CD4-positive, alpha-beta T cell treated with Interleukin-15 for 4 hours (primary cell): Measurements from ENCODE around the gene MRPL36.
A peak's percentile ranks its signal among the peaks of the same experiment; 100 is the strongest.
"Not testable (repeated sequence)": the region's sequence is repeated elsewhere in the genome, so short reads cannot be mapped to it uniquely, and the experiment has no call there.

ENCODE experiments used
- DNase-seq: peaks from one replicate; pipeline ENCODE4 v3.0.0-alpha.2; 2020; ENCODE audit warnings: low spot score

MRPL36 gene

DNA sequence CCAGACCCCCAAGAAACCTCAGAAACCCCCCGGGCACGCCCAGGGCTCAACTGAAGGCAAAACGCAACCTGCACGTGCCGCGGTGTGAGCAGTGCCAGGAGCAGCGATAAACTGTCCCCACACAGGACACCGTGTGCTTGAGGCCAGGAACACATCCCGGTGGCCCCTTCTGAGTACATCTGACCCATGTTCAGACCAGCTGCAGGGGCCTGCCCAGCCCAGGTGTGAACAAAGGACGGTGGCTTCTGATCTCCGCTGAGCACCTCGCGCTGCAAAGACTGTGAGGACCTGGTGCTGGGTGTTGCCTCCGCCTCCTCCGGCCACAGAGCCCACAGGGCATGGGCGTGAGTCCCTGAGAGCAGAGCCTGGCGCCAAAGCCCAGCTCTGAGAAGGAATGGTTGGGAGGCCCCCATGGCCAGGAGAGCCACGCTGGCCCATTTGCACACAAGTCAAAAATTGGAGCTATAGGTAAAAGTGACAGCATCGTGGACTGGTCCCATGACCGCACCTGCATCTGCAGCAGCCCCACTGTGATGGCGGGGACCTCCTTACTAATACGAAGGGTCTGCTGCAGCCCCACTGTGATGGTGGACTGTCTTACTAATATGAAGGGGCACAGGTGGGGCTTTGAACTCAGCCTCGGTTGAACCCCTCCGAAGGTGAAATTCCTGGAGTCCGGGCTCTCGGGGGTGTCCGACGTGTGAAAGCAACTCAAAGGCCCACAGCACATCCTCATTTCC lies 33.0 kb upstream of the MRPL36 start:
- DNase-seq, result no peak

DNA sequence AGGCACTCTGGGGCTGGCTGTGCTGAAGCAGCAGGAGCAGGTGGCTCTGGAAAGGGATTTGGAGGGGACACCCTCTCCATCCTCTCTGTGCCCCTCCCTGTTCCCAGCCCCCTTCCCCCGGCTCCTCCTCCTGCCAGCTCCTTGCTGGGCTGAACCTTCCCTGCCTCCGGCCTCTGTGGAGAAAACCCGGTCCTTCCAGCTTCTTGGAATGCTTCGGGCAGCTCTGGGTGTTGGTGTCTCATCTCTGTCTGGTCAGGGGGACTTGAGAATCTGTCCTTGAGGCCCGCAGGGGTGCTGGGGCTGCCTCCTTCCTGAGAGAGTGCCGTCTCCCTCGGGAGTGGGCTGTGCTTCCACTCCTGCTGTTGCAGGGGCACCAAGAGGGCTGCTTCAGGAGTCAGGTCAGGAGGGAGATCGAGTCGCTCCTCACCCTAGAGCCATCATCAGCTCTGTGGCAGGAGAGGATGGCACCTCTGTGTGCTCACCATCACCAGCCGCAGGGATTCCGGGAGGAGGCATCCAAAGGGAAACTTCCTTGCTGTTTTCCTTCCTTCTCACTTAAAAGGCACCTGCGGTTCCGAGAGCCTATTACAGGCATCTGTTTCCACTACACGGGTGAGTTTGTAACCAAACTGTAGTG lies 32.2 kb upstream of the MRPL36 start:
- no peak for DNase-seq

DNA sequence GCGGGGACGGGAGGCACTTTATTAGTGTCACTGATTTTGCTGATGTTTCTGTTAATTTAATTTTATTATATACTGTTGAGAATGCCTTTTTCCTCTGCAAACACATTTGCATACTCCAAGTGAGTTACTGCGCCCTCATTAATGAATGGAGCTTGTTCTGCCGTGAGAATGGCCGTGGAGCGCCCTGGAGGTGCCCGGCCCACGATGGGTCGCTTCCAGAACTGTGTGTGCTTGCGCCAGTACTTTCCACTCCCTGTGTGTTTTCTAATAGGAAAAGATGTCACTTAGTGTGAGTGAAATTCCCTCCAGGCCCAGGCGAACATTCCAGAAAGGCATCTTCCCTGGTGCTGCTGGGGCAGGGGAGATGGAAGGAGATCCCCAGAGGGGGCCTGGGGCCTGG lies 31.6 kb upstream of the MRPL36 start:
- DNase-seq, result no peak

DNA sequence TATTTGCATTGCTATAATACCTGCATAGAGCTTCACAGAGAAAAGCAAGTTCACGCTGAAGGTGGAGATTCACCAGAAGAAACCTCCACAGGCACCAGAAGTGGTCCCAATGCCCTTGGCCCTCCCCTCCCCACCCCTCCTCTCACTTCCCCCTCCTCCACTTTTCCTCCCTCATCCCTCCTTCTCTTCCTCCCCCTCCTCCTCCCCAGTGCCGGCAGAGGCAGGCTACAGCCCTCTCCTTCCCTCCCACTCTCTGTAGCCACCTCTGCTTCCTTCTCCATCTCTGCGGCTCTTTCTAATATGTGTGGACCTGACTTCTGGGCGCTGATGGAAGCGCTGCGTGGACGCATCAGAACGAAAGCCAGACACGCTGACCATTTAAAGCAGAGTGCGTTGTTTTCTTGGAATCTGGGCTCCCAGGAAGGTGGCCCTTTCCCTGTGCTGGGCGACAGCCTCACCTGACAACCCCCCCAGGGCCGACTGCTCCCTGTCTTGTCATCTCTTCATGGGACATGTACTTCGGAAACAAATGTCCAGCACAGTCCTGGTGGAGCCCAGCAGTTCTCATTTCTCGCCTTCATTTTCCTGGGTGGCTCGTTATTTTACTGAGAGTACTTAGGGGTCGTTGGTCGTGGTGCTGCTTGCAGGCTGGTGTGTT lies 31.1 kb upstream of the MRPL36 start:
- DNase-seq, result no peak

DNA sequence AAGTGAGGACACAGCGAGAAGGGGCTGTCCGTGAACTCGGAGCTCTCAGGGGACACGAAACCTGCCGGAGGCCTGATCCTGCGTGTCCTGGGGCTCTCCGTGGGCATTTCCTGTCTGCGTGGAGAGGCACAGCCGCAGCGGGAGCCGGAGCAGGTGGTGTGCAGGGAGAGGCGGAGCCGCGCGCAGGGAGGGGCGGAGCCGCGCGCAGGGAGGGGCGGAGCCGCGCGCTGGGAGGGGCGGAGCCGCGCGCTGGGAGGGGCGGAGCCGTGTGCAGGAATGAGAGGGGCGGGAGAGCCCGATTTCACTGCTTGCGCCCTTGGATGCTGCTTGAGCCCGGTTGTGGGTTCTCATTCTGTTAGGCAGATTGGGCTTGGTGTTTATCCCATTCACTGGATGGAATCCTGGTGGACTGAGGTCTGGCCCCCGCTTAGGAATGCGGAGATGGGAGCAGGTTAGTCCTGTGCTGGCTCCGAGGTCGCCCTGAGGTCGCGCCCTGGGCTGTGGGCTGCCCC lies 28.3 kb upstream of the MRPL36 start:
- peak; percentile 1 for DNase-seq

DNA sequence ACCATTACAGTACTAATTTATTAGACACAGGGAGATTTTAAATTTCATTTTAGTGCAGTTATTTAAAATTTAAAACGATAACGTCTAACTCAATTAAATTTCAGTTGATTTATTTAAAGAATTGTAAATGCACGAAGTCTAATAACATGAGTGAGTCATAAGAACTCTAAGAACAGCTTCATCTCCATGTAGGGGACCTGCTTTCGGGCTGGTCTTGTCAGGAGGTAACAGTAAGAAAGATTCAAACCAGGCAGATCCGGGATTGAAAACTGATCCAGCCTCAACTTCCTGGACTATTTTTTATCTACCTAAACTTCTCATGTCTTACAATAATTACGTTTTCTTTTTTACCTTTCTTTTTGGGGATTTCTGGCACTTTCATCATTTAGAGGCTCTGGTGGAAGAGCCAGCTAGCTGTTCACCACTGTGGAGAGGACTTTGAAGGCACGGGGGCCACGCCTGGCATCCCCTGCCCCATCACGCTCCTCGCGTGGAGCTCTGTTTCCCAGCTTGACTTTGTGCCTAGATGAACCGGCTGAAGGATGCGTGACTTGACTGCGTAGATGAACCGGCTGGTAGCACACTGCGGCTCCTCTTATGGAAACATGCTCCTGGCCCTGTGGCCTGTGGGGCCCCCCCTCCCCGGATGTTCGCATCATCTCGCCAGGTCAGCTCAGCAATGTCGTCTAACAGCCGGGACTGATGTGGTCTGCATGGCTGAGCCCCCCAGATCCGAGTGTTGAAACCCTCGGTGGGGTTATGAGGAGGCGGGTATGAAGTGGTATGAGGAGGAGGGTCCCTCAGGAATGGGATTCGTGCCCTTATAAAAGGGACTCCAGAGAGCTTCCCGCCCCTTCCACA lies 27.6 kb upstream of the MRPL36 start:
- no peak for DNase-seq

DNA sequence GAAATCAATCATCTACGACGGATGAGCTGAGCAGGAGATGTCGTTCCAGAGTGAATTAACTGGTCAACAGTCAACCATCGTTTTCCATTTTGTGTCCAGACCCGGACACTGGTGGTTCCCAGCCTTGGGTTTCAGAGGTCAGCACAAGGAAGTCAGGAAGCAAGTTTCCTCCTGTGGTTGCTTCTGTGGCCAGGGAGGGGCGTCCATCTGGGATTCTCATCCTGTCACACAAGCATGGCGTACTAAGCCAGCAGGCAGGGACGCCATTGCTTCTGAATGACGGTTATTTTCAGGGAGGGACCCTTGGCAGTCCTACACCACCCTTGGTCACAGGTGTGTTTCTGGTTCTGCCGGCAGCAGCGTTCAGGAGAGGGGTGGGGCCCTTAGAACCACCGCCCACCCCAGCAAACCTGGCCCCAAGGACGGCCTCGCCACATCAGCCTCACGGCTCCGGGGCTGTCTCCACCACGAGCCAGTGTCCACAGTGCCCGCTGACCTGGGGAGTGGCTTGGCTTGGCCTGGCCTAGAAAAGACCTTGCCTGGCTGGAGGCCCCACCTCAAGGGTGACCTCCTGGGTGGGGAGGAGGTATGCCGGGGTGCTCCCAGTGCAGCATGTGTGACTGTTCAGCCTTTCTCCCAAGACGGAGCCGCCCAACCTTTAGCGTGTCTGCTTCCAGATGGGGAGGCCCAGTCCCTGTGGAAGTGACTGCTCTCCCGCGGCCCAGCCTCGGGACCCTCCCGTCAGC lies 26.8 kb upstream of the MRPL36 start:
- no peak for DNase-seq

DNA sequence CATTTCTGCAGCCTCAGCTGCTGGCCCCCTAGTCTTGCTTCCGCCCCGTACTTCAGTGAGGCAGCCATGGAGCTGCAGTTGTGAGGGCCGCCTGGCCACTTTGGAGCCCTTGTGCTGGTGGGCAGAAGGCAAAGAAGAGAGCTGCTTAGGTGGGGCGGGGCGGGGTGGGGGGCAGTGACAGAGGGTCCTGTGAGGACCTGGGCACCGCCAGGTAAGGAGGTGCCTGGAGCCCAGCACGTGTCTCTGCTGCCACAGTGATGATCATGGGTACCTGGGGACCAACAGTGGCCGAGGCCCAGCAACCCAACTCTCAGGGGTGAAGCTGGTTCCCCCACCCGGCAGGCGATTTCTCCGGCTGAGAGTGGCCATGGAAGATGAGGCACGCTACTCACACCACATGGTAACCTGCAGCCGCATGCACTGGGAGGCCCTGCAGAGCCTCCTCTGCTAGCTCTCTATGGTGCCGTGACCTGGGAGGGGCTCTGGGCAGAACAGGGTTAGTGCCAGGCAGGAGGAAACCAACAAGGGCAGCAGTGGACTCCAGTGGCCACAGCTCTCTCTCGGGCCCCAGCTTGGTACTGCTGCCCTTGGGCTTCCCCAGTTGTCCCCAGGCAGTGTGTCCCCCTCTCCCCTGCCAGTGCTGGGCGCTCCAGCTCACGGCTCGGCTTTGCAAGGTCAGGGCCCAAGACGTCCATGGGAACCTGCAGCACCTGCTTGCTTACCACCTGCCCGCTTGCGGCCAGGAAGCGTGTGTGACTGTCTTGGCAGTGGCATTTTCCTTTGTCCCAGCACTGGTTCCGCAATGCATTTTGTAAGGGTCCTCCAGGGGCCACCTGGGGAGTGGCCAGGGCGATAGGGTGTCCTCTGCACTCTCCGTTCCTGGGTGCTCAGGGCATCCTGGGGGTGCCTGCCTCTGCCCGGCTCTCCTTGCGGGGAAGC lies 25.5 kb upstream of the MRPL36 start:
- no peak for DNase-seq

DNA sequence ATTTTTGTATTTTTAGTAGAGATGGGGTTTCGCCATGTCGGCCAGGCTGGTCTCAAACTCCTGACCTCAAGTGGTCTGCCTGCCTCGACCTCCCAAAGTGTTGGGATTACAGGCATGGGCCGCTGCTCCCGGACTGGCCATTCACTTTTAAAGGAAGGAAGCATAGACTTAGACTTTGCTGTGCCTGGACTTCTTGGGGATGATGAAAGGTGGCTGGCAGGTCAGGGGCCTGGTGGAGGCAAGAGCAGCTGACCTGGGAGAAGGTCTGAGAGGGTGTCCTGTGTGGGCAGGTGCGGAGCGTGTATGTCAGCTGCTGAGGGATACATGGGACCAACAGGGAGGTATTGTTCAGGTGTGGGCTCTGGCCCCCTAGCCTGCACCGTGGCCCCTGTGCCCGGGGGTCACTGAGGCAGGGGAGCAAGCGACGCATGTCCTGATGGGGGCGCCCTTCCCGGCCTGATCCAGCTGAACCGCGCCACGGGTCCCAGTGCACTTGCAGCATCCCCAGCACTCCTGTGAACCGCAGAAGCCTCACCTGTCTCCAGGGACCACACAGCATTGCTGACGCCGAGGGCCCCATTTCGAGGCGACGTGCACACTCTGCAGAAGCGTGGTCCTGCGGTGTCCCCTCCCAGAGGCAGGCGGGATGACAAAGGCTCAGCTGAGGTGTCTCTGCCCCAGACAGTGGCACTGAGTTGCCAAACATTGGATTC lies 24.6 kb upstream of the MRPL36 start:
- DNase-seq, result no peak

DNA sequence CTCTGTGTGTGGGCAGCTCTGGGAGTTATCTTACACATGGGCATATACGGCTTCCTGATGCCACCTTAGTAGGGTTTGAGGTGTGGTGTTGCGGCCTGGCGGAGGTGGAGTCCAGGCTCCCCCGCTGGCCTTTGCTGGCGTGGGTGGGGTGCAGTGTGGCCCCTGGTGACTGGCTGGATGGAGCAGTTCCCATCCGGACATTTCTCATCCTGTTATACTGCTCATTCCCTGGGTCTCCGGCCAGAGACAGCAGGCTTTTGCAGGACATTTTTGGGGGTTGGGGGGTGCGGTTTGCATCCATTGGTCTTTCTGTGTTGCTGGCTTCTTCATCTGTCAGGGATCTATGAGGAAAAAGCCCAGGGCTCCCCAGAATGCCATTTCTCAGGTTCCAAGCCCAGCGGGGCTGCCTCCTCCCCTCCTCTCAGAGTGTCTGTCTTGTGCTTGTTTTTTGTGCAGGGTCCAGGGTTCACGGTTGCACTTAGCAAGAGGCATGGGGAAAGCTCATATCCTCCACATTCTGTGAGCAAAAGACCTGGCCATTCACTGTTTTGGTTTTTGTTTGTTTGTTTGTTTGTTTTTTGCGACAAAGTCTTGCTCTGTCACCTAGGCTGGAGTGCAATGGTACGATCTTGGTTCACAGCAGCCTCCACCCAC lies 23.9 kb upstream of the MRPL36 start:
- no peak for DNase-seq

DNA sequence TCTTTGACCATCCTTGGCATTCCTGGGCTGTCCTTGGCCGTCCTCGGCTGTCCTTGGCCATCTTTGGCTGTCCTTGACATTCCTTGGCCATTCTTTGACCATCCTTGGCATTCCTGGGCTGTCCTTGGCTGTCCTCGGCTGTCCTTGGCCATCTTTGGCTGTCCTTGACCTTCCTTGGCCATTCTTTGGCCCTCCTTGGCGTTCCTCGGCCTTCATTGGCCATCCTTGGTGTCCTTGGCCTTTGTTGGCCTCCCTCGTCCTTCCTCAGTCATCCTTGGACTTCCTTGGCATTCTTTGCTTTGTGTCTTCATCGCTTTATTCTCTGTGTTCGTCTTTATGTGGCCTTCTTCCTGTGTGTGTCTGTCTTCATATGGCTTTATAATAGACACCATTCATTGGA lies 22.2 kb upstream of the MRPL36 start:
- no peak for DNase-seq

DNA sequence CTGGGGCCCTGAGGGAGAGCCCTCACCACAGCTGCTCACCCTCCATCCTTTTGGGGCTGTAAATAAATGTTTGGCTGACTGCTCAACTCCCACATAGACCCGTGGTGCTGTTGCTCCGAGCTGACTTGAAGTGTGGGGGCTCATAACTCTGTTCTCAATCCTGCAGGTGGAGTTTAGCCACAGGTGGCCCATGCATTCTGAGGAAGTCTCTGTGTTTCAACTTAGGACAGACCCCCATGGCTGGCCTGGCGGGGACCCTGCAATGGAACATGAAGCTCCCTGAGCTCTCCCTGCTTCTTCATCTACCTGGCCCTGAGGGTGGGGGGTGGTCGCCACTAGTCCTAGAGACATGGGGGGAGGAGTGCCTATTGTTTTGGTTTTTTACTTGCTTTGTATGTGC lies 21.3 kb upstream of the MRPL36 start:
- DNase-seq, result no peak

DNA sequence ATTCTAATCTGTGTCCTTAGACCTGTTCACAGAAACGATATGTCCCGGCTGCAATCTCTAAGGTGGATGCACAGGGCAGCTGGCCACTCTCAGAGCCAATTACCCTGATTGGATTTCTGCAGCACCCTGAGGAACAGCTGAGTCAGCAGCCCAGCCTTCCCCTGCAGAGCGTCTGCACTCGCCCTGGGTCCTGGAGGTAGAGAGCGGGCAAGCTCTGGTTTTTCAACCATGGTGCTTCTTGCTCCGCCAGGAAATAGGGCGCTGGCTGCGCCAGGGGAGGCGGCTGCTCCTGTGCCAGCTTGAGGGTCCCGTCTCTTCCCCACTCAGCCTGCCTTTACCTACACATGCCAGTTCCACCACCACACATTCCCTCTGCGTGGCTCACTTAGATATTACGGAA lies 20.7 kb upstream of the MRPL36 start:
- DNase-seq, result no peak

DNA sequence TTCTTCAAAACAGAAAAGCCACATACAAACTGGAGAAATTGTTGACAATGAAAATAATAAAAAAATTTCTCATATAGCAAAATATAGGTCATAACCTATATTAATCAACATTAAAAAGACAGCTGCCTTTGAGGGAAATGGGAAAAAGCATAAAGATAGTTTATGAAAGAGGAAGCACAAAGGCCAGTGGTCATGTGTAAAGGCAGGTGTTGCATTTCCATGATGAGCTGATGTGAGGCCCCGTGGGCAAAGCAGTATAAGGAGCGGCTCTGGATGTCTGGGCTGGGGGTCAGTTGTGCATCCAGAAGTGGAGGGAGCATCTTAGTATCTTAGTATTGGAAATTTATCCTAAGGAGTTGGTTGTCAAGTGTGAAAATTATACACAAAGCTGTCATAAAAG lies 19.8 kb upstream of the MRPL36 start:
- DNase-seq, result no peak

DNA sequence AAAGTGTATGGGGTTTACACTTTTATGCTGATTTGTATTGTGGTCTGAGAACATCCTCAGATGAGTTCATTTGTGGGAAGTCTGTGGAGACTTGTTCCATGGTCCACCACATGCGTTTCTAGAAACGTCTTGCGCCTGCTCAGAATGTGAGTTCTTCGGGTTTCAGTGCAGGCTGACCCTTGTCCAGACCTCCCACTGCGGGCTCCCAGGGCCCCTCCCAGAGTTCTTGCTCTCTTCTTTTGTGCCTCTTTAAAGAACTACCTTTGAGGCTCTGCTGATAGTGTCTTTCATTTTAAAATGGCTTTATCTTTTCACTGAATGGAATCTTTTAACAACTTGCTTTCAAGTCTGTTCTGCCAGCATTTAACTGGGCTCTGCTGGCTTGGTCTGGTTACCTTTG lies 19.1 kb upstream of the MRPL36 start:
- DNase-seq, result no peak

DNA sequence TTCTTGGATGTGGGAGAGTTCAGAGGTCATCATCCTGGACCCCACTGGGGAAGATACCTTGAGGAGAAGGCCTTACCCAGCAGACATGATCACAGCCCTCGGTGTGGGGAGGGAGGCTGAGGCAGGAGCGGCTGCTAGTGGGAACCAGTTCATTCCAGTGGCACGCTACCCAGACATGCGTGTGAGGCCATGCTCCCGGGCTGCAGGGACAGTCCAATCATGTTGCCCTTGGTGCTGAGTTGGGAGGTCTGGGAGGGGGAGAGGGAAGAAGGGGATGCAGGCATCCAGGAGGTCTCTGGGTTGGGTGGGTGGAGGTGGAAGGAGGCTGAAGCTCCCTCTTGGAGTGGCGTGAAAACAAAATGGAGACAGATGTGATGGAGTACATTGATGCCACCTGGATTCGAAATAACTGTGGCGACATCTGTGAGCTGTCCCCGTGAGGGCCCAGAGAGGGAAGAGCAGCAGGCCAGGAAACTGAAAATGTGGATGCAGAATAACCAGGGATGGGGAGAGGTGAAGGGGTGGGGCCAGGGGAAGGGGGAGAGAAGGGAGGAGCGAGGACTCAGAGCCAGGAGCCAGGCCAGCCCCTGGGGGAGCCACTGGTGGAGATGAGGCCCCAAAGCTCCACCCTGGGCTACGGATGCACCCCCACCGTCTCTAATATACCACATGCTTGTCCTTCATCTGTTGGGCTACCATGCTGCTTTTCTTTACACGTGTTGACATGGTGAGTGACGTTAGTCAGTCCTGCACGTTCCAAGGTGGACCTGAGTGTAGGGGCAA lies 17.8 kb upstream of the MRPL36 start:
- no peak for DNase-seq

DNA sequence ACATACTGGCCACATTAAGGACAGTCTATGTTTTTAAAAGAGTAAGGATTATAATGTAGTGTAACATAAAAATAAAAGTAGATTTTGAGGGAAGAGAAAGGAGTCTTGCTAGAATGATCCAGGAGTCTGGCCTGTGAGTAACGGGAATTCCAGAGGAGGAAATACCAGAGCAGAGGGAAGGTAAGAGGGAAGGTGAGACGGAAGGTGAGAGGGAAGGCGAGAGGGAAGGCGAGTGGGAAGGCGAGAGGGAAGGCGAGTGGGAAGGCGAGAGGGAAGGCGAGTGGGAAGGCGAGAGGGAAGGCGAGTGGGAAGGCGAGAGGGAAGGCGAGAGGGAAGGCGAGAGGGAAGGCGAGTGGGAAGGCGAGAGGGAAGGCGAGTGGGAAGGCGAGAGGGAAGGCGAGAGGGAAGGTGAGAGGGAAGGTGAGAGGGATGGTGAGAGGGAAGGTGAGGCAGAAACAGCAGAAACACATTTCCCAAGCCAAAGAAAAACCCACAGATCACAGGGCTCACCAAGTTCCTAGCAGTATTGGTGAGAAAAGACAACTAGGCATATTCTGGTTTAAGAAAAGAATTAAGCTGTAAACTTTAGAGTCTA lies 17.0 kb upstream of the MRPL36 start:
- not testable (repeated sequence) for DNase-seq

DNA sequence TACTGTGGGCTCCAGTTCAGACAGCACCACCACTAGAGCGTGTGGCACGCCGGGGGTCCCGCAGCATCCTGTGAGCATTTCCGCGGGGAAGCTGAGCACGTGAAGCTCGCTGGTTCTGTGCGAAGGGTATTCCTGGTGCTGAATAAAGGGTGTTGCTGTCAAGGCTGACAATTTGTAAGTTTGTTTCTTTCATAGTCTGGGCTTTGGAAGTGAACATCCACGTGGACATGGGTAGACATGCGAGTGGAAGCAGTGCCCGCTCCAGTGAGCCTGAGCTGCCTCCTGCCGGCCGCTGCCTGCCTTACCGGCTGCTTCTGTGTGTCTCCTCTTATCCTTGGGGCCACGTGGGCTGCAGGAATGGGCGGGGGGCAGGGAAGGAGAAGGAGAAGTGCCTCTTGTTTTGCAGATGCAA lies 16.2 kb upstream of the MRPL36 start:
- no peak for DNase-seq
